ENCODE results near the gene MB21D2.

DNA sequence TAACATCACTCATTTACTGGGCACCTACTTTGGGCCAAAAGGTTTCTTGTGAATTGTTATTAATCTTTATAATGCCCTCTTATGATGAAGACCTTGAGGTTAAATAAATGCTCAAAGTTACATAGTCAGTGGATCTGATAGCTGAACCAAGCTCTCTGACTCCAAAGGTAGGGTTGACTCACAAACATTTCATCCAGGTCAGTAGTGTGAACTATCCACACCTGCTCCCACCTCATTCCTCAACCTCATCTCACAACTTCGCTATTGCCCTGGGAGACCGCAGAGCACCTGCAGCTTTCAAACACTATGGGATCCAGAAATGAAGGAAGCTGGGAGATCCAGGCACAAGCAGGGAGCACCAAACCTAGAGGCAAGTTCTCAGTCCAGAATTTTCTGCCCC, 96.5 kb downstream of the MB21D2 start:
- TF ChIP-seq POLR2AphosphoS5 (IDR thresholded peaks at IDR 0.05; ENCODE audit: low read depth) (no peak), SPI1 (IDR thresholded peaks at IDR 0.05; ENCODE audit: borderline replicate concordance, low read depth) (no peak)
- TF ChIP-seq, protein P1, sequence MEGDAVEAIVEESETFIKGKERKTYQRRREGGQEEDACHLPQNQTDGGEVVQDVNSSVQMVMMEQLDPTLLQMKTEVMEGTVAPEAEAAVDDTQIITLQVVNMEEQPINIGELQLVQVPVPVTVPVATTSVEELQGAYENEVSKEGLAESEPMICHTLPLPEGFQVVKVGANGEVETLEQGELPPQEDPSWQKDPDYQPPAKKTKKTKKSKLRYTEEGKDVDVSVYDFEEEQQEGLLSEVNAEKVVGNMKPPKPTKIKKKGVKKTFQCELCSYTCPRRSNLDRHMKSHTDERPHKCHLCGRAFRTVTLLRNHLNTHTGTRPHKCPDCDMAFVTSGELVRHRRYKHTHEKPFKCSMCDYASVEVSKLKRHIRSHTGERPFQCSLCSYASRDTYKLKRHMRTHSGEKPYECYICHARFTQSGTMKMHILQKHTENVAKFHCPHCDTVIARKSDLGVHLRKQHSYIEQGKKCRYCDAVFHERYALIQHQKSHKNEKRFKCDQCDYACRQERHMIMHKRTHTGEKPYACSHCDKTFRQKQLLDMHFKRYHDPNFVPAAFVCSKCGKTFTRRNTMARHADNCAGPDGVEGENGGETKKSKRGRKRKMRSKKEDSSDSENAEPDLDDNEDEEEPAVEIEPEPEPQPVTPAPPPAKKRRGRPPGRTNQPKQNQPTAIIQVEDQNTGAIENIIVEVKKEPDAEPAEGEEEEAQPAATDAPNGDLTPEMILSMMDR (IDR thresholded peaks at IDR 0.05; ENCODE audit: insufficient read depth, low read length), result no peak
- TF ChIP-seq, protein P2, sequence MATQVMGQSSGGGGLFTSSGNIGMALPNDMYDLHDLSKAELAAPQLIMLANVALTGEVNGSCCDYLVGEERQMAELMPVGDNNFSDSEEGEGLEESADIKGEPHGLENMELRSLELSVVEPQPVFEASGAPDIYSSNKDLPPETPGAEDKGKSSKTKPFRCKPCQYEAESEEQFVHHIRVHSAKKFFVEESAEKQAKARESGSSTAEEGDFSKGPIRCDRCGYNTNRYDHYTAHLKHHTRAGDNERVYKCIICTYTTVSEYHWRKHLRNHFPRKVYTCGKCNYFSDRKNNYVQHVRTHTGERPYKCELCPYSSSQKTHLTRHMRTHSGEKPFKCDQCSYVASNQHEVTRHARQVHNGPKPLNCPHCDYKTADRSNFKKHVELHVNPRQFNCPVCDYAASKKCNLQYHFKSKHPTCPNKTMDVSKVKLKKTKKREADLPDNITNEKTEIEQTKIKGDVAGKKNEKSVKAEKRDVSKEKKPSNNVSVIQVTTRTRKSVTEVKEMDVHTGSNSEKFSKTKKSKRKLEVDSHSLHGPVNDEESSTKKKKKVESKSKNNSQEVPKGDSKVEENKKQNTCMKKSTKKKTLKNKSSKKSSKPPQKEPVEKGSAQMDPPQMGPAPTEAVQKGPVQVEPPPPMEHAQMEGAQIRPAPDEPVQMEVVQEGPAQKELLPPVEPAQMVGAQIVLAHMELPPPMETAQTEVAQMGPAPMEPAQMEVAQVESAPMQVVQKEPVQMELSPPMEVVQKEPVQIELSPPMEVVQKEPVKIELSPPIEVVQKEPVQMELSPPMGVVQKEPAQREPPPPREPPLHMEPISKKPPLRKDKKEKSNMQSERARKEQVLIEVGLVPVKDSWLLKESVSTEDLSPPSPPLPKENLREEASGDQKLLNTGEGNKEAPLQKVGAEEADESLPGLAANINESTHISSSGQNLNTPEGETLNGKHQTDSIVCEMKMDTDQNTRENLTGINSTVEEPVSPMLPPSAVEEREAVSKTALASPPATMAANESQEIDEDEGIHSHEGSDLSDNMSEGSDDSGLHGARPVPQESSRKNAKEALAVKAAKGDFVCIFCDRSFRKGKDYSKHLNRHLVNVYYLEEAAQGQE (IDR thresholded peaks at IDR 0.05; ENCODE audit: insufficient replicate concordance, low read depth), result no peak
